CD4-positive, alpha-beta T cell (primary cell): ENCODE results near the gene SNN. TPM values are rescaled to one million over a fixed set of nuclear protein-coding genes. Genes with fewer than 3 reads are reported as not detected.

Experiments
- ATAC-seq: fragments of 200-7000 bp; cut with Tn5 transposase; one replicate; pipeline ENCODE4 v1.10.0; 2022; ENCODE audit warnings: mild to moderate bottlenecking; ENCODE audit not compliant: poor library complexity
- CTCF ChIA-PET: fragments of 350-600 bp; sonication (Branson Sonifier 250); formaldehyde crosslinking; loops from one replicate; lab custom pipeline; 2021; ENCODE audit warnings: antibody characterized with exemption, inconsistent platforms; lab: Charles Lee
- POLR2A ChIA-PET: fragments of 350-600 bp; sonication (Branson Sonifier 250); formaldehyde crosslinking; loops from one replicate; lab custom pipeline; 2021; ENCODE audit warnings: antibody characterized with exemption, inconsistent platforms; lab: Charles Lee
- DNase-seq, 14 experiments: peaks; one replicate each; pipeline ENCODE4 v3.0.0-alpha.2; 2013 to 2020; ENCODE audit warnings: mixed read lengths in 2 of 14
- H3K27ac ChIP-seq, 2 donors: one replicate each; pipeline versions ENCODE4 v1.5.1 to v1.7.0; 2013; ENCODE audit warnings: low read length in 2 of 2, low read depth in 1 of 2, mild to moderate bottlenecking in 1 of 2
- H3K27me3 ChIP-seq, 2 experiments: 1 replicate in 1 of 2; 2 replicates in 1 of 2; pipeline versions ENCODE4 v1.6.1 to v1.7.0; 2013; ENCODE audit warnings: low read length in 2 of 2, control low read depth in 1 of 2, mild to moderate bottlenecking in 1 of 2, moderate library complexity in 1 of 2; ENCODE audit not compliant: insufficient read depth in 2 of 2, control insufficient read depth in 1 of 2
- H3K36me3 ChIP-seq: one replicate; pipeline ENCODE4 v1.6.1; 2013; ENCODE audit warnings: low read length, control low read depth; ENCODE audit not compliant: insufficient read depth
- H3K4me1 ChIP-seq: one replicate; pipeline ENCODE4 v1.6.1; 2013; ENCODE audit warnings: low read length, control low read depth; ENCODE audit not compliant: insufficient read depth
- H3K4me3 ChIP-seq: one replicate; pipeline ENCODE4 v1.5.1; 2013; ENCODE audit warnings: mild to moderate bottlenecking, low read length, moderate library complexity
- H3K9me3 ChIP-seq, 2 experiments: 1 replicate in 1 of 2; 2 replicates in 1 of 2; pipeline versions ENCODE4 v1.6.1 to v1.7.0; 2013; ENCODE audit warnings: low read length in 2 of 2, mild to moderate bottlenecking in 2 of 2, control low read depth in 1 of 2, moderate library complexity in 1 of 2; ENCODE audit not compliant: control insufficient read depth in 1 of 2, insufficient read depth in 1 of 2
- H3K27ac Mint-ChIP-seq: one replicate; pipeline ENCODE4 v1.8.0; 2020; ENCODE audit warnings: mixed read lengths
- H3K27me3 Mint-ChIP-seq: one replicate; pipeline ENCODE4 v1.8.0; 2021; ENCODE audit warnings: mixed read lengths
- H3K36me3 Mint-ChIP-seq: one replicate; pipeline ENCODE4 v1.8.0; 2021; ENCODE audit warnings: low read depth, mixed read lengths
- H3K4me1 Mint-ChIP-seq: one replicate; pipeline ENCODE4 v1.8.0; 2021; ENCODE audit warnings: low read depth, mixed read lengths
- H3K4me3 Mint-ChIP-seq: one replicate; pipeline ENCODE4 v1.8.0; 2020; ENCODE audit warnings: mild to moderate bottlenecking, mixed read lengths
- H3K9me3 Mint-ChIP-seq: one replicate; pipeline ENCODE4 v1.8.0; 2020; ENCODE audit warnings: mixed read lengths
- intact Hi-C, 2 experiments: fragments of 100-400 bp; cut with DNase I in 1 of 2; cut with micrococcal nuclease in 1 of 2; formaldehyde crosslinking; loops; one replicate each; pipeline versions ENCODE4 v1.15.1 to v1.9.0; 2023 to 2025; cut with DNase I, micrococcal nuclease
- total RNA-seq, 174 experiments: library from RNA in 2 of 174; stranded (reverse) in 2 of 174; gene quantifications; one replicate each; pipeline ENCODE4 v1.2.3 and lab custom pipeline; 2021 to 2026
- TF ChIP-seq, protein P1 (sequence below): fragments of 200-600 bp; IDR thresholded peaks from one replicate; pipeline ENCODE4 v1.8.0; 2022; ENCODE audit warnings: antibody characterized with exemption, mild to moderate bottlenecking

The SNN gene
- total RNA-seq, 2 experiments from 2014 or later: 76.3 to 79.7 TPM

DNA sequence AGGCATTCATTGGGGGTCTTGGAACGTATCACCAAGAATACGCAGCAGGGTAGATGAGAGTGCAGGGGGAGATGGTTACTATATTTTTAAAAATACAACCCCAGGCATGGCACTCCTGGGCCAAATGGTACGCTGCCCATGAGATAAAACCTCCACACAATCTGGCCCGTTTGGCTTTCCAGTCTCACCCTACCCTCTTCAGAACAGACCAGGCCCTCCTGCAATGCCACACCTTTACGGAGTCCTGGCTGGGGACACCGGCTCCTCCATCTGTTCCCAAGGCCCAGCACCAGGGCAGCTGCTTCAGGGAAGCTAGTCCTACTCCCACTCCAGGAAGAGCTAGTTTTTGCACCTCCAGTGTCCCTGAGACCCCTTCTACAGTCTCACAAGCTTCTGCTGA lies 24.4 kb downstream of the SNN start:
- DNase-seq: no peak
- H3K4me3 Mint-ChIP-seq: no peak overlapping the region
- TF ChIP-seq, protein P1, sequence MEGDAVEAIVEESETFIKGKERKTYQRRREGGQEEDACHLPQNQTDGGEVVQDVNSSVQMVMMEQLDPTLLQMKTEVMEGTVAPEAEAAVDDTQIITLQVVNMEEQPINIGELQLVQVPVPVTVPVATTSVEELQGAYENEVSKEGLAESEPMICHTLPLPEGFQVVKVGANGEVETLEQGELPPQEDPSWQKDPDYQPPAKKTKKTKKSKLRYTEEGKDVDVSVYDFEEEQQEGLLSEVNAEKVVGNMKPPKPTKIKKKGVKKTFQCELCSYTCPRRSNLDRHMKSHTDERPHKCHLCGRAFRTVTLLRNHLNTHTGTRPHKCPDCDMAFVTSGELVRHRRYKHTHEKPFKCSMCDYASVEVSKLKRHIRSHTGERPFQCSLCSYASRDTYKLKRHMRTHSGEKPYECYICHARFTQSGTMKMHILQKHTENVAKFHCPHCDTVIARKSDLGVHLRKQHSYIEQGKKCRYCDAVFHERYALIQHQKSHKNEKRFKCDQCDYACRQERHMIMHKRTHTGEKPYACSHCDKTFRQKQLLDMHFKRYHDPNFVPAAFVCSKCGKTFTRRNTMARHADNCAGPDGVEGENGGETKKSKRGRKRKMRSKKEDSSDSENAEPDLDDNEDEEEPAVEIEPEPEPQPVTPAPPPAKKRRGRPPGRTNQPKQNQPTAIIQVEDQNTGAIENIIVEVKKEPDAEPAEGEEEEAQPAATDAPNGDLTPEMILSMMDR: no peak
- Histone ChIP-seq H3K27ac (no peak overlapping the region), H3K4me1 (peaks cover 12% of the 10 kb centered on the region), H3K27me3 (no peaks in the 10 kb centered on the region), H3K4me3 (no peak overlapping the region), H3K36me3 (peaks cover 71% of the 10 kb centered on the region), H3K9me3 (no peaks in the 10 kb centered on the region)
- no peaks in the 10 kb centered on the region for H3K27me3 Mint-ChIP-seq
- ChIA-PET CTCF (no interaction called here), POLR2A (no interaction called here)
- intact Hi-C loops: loop anchor here in 1 of 2 experiments (2.0 kb wide), 1 partner anchor 20 kb away; no protein-coding TSS in a partner anchor
- H3K36me3 Mint-ChIP-seq: peaks cover 100% of the 10 kb centered on the region
- no peaks in the 10 kb centered on the region for H3K9me3 Mint-ChIP-seq
- ATAC-seq: no peak
- no peak overlapping the region for H3K27ac Mint-ChIP-seq
- peaks cover 54% of the 10 kb centered on the region for H3K4me1 Mint-ChIP-seq

DNA sequence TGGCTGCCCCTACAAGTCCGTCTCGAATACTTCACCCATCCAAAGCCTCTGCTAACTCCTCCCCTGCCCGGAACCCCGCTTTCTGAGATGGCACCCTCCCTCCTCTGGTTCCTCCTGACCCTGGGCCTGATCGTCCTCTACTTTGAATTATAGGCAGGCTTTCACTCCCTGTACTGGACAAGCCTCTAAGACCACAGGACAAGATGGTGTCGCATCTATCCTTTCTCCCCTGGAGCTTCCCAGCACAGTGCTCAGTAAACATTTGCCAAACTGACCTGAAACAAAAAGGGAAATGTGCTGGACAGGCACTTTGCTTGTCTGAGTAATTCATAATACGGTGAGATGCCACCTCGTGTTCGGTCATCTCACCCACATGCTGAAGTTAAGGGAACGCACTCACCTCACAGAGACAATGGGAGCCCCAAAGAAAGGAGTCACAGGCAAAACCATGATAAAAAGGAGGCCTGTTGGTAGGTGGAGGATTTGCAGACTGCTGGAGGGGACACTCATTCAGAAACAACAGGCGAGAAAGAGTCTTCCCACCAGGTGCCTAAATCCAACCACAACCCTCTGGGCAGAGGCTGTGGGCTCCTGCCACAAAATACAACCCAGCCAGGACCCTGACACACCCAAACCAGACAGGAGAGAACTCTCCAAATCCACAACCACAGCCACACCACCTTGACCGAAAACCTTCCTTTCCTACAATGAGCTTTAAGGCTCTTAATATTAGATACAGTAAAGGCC lies 28.2 kb downstream of the SNN start:
- Mint-ChIP-seq H3K9me3 (no peaks in the 10 kb centered on the region), H3K4me1 (peaks cover 54% of the 10 kb centered on the region), H3K27ac (peak overlapping the region; percentile 67), H3K4me3 (no peak overlapping the region), H3K27me3 (no peaks in the 10 kb centered on the region), H3K36me3 (peaks cover 98% of the 10 kb centered on the region)
- H3K4me3 ChIP-seq: no peak overlapping the region
- TF ChIP-seq, protein P1: no peak
- POLR2A ChIA-PET: interaction anchor here (0.9 kb wide), 1 partner anchor 14 kb away, joined by 3 read pairs; no protein-coding TSS in a partner anchor
- no peaks in the 10 kb centered on the region for H3K27me3 ChIP-seq
- DNase-seq (no peak), ATAC-seq (no peak)
- H3K4me1 ChIP-seq: peaks cover 27% of the 10 kb centered on the region
- CTCF ChIA-PET: no interaction called here
- intact Hi-C loops: no loop called here
- H3K27ac ChIP-seq: no peak overlapping the region
- H3K9me3 ChIP-seq: no peaks in the 10 kb centered on the region
- peaks cover 83% of the 10 kb centered on the region for H3K36me3 ChIP-seq

DNA sequence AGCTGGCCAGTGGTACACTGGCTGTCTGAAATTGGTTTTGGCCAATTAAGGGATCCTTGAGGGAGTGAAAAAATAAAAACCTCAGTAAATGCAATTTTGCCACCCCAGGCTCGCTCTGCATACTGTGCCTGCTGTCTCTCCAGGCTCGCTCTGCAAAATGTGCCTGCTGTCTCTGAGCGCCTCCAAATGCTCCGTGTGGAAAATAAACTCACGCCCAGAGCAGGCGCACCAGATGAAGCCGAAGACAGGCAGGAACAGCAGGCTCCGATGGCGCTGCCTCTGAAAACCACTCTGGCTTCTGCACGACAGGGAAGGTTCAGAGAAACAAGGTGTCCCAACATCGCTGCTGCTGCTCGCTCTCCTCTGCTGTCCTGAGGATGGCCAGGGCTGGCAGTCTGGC lies 29.1 kb downstream of the SNN start:
- peaks cover 27% of the 10 kb centered on the region for H3K4me1 ChIP-seq
- H3K27ac Mint-ChIP-seq: peak overlapping the region; percentile 67
- no peak overlapping the region for H3K27ac ChIP-seq
- H3K36me3 Mint-ChIP-seq: peaks cover 97% of the 10 kb centered on the region
- H3K9me3 Mint-ChIP-seq: no peaks in the 10 kb centered on the region
- peaks cover 75% of the 10 kb centered on the region for H3K36me3 ChIP-seq
- no peak overlapping the region for H3K4me3 Mint-ChIP-seq
- no peak for DNase-seq
- ChIA-PET POLR2A (interaction anchor here (0.9 to 1.3 kb wide), 2 partner anchors 9 to 13 kb away, joined by 3 to 4 read pairs; no protein-coding TSS in a partner anchor), CTCF (no interaction called here)
- no peaks in the 10 kb centered on the region for H3K9me3 ChIP-seq
- H3K27me3 ChIP-seq: no peaks in the 10 kb centered on the region
- no peak for ATAC-seq
- H3K4me3 ChIP-seq: no peak overlapping the region
- peaks cover 55% of the 10 kb centered on the region for H3K4me1 Mint-ChIP-seq
- intact Hi-C loops: no loop called here
- TF ChIP-seq, protein P1: no peak
- H3K27me3 Mint-ChIP-seq: no peaks in the 10 kb centered on the region
